WTC11 (cell line): ENCODE data around the gene ERMP1. TPM values are rescaled to one million over a fixed set of nuclear protein-coding genes. Genes with fewer than 3 reads are reported as not detected.

ENCODE experiments used
- ATAC-seq: fragments of 200-7000 bp; cut with Tn5 transposase; 2 replicates; pipeline ENCODE4 v1.10.0; 2021; ENCODE audit warnings: mild to moderate bottlenecking, moderate library complexity
- CTCF ChIA-PET: fragments of 300-600 bp; sonication (Branson Sonifier 250); formaldehyde crosslinking; loops from one replicate; lab custom pipeline; 2021; ENCODE audit warnings: antibody characterized with exemption; lab: Charles Lee
- POLR2A ChIA-PET: fragments of 350-600 bp; sonication (Branson Sonifier 250); formaldehyde crosslinking; loops from one replicate; lab custom pipeline; 2021; ENCODE audit warnings: antibody characterized with exemption; lab: Charles Lee
- DNase-seq: peaks from one replicate; pipeline ENCODE4 v3.0.0; 2021; ENCODE audit warnings: low spot score
- H3K27ac Mint-ChIP-seq: 2 replicates; pipeline ENCODE4 v1.8.0; 2021; ENCODE audit warnings: mixed read lengths
- H3K27me3 Mint-ChIP-seq: 2 replicates; pipeline ENCODE4 v1.8.0; 2021; ENCODE audit warnings: low read depth, mild to moderate bottlenecking, moderate library complexity, mixed read lengths
- H3K36me3 Mint-ChIP-seq: 2 replicates; pipeline ENCODE4 v1.8.0; 2021; ENCODE audit warnings: mixed read lengths
- H3K4me1 Mint-ChIP-seq: 2 replicates; pipeline ENCODE4 v1.8.0; 2022; ENCODE audit warnings: mixed read lengths
- H3K4me3 Mint-ChIP-seq: 2 replicates; pipeline ENCODE4 v1.8.0; 2021; ENCODE audit warnings: mild to moderate bottlenecking, moderate library complexity, mixed read lengths
- H3K9me3 Mint-ChIP-seq: 2 replicates; pipeline ENCODE4 v1.8.0; 2021; ENCODE audit warnings: mixed read lengths
- CBFB ChIP-seq: sonication (generic); formaldehyde crosslinking; IDR thresholded peaks from 2 replicates; pipeline ENCODE4 v1.8.1; 2022; ENCODE audit warnings: mild to moderate bottlenecking, low read depth, missing genetic modification reagents
- CREB1 ChIP-seq: sonication (generic); formaldehyde crosslinking; IDR thresholded peaks from 2 replicates; pipeline ENCODE4 v1.8.0; 2023; ENCODE audit warnings: mild to moderate bottlenecking, missing genetic modification reagents
- ELF4 ChIP-seq: sonication (generic); formaldehyde crosslinking; IDR thresholded peaks from 2 replicates; pipeline ENCODE4 v1.8.1; 2022; ENCODE audit warnings: low read depth, mild to moderate bottlenecking, moderate library complexity, missing genetic modification reagents
- ETV6 ChIP-seq: sonication (generic); formaldehyde crosslinking; IDR thresholded peaks from 2 replicates; pipeline ENCODE4 v1.8.1; 2022; ENCODE audit warnings: mild to moderate bottlenecking, missing genetic modification reagents
- FOXK1 ChIP-seq: sonication (generic); formaldehyde crosslinking; IDR thresholded peaks from 2 replicates; pipeline ENCODE4 v1.8.0; 2022; ENCODE audit warnings: mild to moderate bottlenecking, moderate library complexity, missing genetic modification reagents
- HMGA2 ChIP-seq: fragments of 250-450 bp; sonication (Bioruptor Pico); IDR thresholded peaks from 2 replicates; pipeline ENCODE4 v1.4.0; 2021; ENCODE audit warnings: mild to moderate bottlenecking, moderate library complexity
- JAZF1 ChIP-seq: fragments of 250-450 bp; sonication (Bioruptor Pico); IDR thresholded peaks from 2 replicates; pipeline ENCODE4 v1.9.0; 2021; ENCODE audit warnings: moderate library complexity, mild to moderate bottlenecking, inconsistent platforms
- JUN ChIP-seq: sonication (generic); formaldehyde crosslinking; IDR thresholded peaks from 2 replicates; pipeline ENCODE4 v1.8.0; 2023; ENCODE audit warnings: mild to moderate bottlenecking, missing genetic modification reagents
- NR3C1 ChIP-seq: sonication (generic); formaldehyde crosslinking; conservative IDR thresholded peaks from 2 replicates; pipeline ENCODE4 v1.8.1; 2023; ENCODE audit warnings: low read depth, mild to moderate bottlenecking, missing genetic modification reagents
- OVOL2 ChIP-seq: fragments of 250-450 bp; sonication (Bioruptor Pico); IDR thresholded peaks from 2 replicates; pipeline ENCODE4 v1.9.0; 2021; ENCODE audit warnings: mild to moderate bottlenecking, borderline replicate concordance
- SP1 ChIP-seq: sonication (generic); formaldehyde crosslinking; conservative IDR thresholded peaks from 2 replicates; pipeline ENCODE4 v1.8.1; 2022; ENCODE audit warnings: missing genetic modification reagents
- TCF7 ChIP-seq: sonication (generic); formaldehyde crosslinking; IDR thresholded peaks from 2 replicates; pipeline ENCODE4 v1.8.0; 2022; ENCODE audit warnings: mild to moderate bottlenecking, low read depth, missing genetic modification reagents, moderate library complexity
- ZBTB21 ChIP-seq: sonication (generic); formaldehyde crosslinking; IDR thresholded peaks from 2 replicates; pipeline ENCODE4 v1.8.1; 2023; ENCODE audit warnings: mild to moderate bottlenecking, missing genetic modification reagents, borderline replicate concordance
- ZNF232 ChIP-seq: sonication (generic); formaldehyde crosslinking; IDR thresholded peaks from 2 replicates; pipeline ENCODE4 v1.8.0; 2022; ENCODE audit warnings: mild to moderate bottlenecking, missing genetic modification reagents
- ZNF263 ChIP-seq: sonication (generic); formaldehyde crosslinking; IDR thresholded peaks from 2 replicates; pipeline ENCODE4 v1.8.1; 2022; ENCODE audit warnings: low read depth, mild to moderate bottlenecking, moderate library complexity, missing genetic modification reagents
- ZNF671 ChIP-seq: fragments of 250-450 bp; sonication (Bioruptor Pico); IDR thresholded peaks from 2 replicates; pipeline ENCODE4 v1.8.0; 2021; ENCODE audit warnings: mild to moderate bottlenecking
- total RNA-seq: library from RNA; stranded (reverse); gene quantifications from 3 replicates; pipeline ENCODE4 v1.2.3, GENCODE V29; 2021
- TF ChIP-seq, protein P1 (sequence below): sonication (generic); formaldehyde crosslinking; conservative IDR thresholded peaks from 2 replicates; pipeline ENCODE4 v1.8.1; 2022; ENCODE audit warnings: mild to moderate bottlenecking, missing genetic modification reagents
- TF ChIP-seq, protein P2 (sequence below): sonication (generic); formaldehyde crosslinking; IDR thresholded peaks from 2 replicates; pipeline ENCODE4 v1.8.1; 2022; ENCODE audit warnings: low read depth, missing genetic modification reagents, borderline replicate concordance
- TF ChIP-seq, protein P3 (sequence below): sonication (generic); formaldehyde crosslinking; IDR thresholded peaks from 2 replicates; pipeline ENCODE4 v1.8.0; 2022; ENCODE audit warnings: mild to moderate bottlenecking, missing genetic modification reagents
- TF ChIP-seq, protein P4 (sequence below): sonication (generic); formaldehyde crosslinking; IDR thresholded peaks from 2 replicates; pipeline ENCODE4 v1.8.1; 2023; ENCODE audit warnings: mild to moderate bottlenecking, missing genetic modification reagents, moderate library complexity
- TF ChIP-seq, protein P5 (sequence below): sonication (generic); formaldehyde crosslinking; IDR thresholded peaks from 2 replicates; pipeline ENCODE4 v1.8.1; 2022; ENCODE audit warnings: low read depth, mild to moderate bottlenecking, moderate library complexity, missing genetic modification reagents, borderline replicate concordance
- TF ChIP-seq, protein P6 (sequence below): sonication (generic); formaldehyde crosslinking; IDR thresholded peaks from 2 replicates; pipeline ENCODE4 v1.8.1; 2022; ENCODE audit warnings: mild to moderate bottlenecking, moderate library complexity, missing genetic modification reagents
- TF ChIP-seq, protein P7 (sequence below): sonication (generic); formaldehyde crosslinking; IDR thresholded peaks from 2 replicates; pipeline ENCODE4 v1.8.1; 2022; ENCODE audit warnings: missing genetic modification reagents, borderline replicate concordance
- TF ChIP-seq, protein P8 (sequence below): sonication (generic); formaldehyde crosslinking; IDR thresholded peaks from 2 replicates; pipeline ENCODE4 v1.8.0; 2023; ENCODE audit warnings: missing genetic modification reagents
- TF ChIP-seq, protein P9 (sequence below): sonication (generic); formaldehyde crosslinking; IDR thresholded peaks from 2 replicates; pipeline ENCODE4 v1.8.0; 2022; ENCODE audit warnings: mild to moderate bottlenecking, missing genetic modification reagents

ERMP1 gene
- total RNA-seq, 1 experiment from 2014 or later, result 25.4 TPM

DNA sequence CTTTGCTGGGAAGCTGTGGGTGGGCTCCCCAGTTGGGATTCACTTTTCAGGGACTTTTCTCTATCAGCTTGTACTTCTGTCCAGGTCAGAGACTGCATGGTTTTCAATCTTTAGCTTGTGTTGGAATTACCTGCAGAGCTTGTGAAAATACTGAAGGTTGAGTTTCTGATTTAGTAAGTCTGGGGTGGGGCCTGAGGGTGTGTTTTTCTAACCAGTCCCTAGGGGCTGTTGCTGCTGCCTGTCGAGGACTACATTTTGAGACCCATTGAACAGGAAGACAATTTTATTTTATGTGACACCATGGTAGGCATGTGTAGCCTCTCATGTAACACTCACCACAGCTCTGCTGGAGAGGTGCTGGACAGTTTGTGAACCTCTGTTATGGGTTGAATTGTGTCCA lies 43.1 kb upstream of the ERMP1 start:
- POLR2A ChIA-PET, result no interaction called here
- no peak for ATAC-seq
- peaks cover 7% of the 10 kb centered on the region for H3K9me3 Mint-ChIP-seq
- H3K27me3 Mint-ChIP-seq, result no peaks in the 10 kb centered on the region; the same call in 1 of the 2 replicates
- TF ChIP-seq, protein P1, sequence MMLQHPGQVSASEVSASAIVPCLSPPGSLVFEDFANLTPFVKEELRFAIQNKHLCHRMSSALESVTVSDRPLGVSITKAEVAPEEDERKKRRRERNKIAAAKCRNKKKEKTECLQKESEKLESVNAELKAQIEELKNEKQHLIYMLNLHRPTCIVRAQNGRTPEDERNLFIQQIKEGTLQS, result no peak
- TF ChIP-seq ZBTB21 (CRISPR knock-in tag) (no peak), NR3C1 (CRISPR knock-in tag) (no peak), ETV6 (CRISPR knock-in tag) (no peak), OVOL2 (CRISPR knock-in tag) (no peak), HMGA2 (no peak), SP1 (CRISPR knock-in tag) (no peak), JUN (CRISPR knock-in tag) (no peak), CREB1 (CRISPR knock-in tag) (no peak), ZNF232 (CRISPR knock-in tag) (no peak), FOXK1 (CRISPR knock-in tag) (no peak)
- TF ChIP-seq, protein P2, sequence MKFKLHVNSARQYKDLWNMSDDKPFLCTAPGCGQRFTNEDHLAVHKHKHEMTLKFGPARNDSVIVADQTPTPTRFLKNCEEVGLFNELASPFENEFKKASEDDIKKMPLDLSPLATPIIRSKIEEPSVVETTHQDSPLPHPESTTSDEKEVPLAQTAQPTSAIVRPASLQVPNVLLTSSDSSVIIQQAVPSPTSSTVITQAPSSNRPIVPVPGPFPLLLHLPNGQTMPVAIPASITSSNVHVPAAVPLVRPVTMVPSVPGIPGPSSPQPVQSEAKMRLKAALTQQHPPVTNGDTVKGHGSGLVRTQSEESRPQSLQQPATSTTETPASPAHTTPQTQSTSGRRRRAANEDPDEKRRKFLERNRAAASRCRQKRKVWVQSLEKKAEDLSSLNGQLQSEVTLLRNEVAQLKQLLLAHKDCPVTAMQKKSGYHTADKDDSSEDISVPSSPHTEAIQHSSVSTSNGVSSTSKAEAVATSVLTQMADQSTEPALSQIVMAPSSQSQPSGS (CRISPR knock-in tag), result no peak
- TF ChIP-seq, protein P3, sequence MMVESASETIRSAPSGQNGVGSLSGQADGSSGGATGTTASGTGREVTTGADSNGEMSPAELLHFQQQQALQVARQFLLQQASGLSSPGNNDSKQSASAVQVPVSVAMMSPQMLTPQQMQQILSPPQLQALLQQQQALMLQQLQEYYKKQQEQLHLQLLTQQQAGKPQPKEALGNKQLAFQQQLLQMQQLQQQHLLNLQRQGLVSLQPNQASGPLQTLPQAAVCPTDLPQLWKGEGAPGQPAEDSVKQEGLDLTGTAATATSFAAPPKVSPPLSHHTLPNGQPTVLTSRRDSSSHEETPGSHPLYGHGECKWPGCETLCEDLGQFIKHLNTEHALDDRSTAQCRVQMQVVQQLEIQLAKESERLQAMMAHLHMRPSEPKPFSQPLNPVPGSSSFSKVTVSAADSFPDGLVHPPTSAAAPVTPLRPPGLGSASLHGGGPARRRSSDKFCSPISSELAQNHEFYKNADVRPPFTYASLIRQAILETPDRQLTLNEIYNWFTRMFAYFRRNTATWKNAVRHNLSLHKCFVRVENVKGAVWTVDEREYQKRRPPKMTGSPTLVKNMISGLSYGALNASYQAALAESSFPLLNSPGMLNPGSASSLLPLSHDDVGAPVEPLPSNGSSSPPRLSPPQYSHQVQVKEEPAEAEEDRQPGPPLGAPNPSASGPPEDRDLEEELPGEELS (CRISPR knock-in tag), result no peak
- TF ChIP-seq, protein P4, sequence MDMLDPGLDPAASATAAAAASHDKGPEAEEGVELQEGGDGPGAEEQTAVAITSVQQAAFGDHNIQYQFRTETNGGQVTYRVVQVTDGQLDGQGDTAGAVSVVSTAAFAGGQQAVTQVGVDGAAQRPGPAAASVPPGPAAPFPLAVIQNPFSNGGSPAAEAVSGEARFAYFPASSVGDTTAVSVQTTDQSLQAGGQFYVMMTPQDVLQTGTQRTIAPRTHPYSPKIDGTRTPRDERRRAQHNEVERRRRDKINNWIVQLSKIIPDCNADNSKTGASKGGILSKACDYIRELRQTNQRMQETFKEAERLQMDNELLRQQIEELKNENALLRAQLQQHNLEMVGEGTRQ (CRISPR knock-in tag), result no peak
- TF ChIP-seq, all 79 proteins: peak for 0
- Mint-ChIP-seq H3K27ac (no peak overlapping the region), H3K4me1 (peaks cover 5% of the 10 kb centered on the region; the same call in 1 of the 2 replicates), H3K4me3 (no peak overlapping the region), H3K36me3 (no peaks in the 10 kb centered on the region)
- CTCF ChIA-PET, result interaction anchor here (0.7 to 1.8 kb wide), 3 partner anchors 10 to 430 kb away, joined by 3 to 17 read pairs (median 5); no protein-coding TSS in a partner anchor
- DNase-seq, result no peak

DNA sequence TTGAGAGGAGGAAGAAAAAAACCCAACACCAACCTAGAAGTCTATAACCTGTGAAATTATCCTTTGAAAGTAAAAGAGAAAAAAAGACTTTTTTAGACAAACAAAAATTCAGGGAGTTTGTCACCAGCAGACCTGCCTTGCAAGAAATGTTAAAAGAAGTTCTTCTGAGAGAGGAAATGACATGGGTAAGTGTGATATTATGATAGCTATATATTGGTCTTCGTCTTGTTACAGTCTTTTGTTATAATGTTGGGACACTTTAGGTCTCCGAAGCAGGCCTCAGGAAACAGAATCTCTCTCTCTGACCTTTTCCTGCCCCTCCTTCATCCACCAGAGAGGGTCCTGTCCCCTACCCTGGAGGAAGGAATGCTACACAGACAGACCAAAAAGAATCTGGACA lies 41.1 kb upstream of the ERMP1 start:
- Mint-ChIP-seq H3K9me3 (peaks cover 7% of the 10 kb centered on the region), H3K27ac (no peak overlapping the region), H3K4me1 (peaks cover 5% of the 10 kb centered on the region; the same call in 1 of the 2 replicates), H3K4me3 (no peak overlapping the region), H3K27me3 (peaks cover 4% of the 10 kb centered on the region), H3K36me3 (no peaks in the 10 kb centered on the region)
- TF ChIP-seq, protein P5, sequence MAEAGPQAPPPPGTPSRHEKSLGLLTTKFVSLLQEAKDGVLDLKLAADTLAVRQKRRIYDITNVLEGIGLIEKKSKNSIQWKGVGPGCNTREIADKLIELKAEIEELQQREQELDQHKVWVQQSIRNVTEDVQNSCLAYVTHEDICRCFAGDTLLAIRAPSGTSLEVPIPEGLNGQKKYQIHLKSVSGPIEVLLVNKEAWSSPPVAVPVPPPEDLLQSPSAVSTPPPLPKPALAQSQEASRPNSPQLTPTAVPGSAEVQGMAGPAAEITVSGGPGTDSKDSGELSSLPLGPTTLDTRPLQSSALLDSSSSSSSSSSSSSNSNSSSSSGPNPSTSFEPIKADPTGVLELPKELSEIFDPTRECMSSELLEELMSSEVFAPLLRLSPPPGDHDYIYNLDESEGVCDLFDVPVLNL, result no peak
- TF ChIP-seq ELF4 (CRISPR knock-in tag), result no peak
- TF ChIP-seq, protein P6, sequence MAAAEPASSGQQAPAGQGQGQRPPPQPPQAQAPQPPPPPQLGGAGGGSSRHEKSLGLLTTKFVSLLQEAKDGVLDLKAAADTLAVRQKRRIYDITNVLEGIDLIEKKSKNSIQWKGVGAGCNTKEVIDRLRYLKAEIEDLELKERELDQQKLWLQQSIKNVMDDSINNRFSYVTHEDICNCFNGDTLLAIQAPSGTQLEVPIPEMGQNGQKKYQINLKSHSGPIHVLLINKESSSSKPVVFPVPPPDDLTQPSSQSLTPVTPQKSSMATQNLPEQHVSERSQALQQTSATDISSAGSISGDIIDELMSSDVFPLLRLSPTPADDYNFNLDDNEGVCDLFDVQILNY, result no peak
- TF ChIP-seq ZNF263 (CRISPR knock-in tag), result no peak
- TF ChIP-seq, protein P7, sequence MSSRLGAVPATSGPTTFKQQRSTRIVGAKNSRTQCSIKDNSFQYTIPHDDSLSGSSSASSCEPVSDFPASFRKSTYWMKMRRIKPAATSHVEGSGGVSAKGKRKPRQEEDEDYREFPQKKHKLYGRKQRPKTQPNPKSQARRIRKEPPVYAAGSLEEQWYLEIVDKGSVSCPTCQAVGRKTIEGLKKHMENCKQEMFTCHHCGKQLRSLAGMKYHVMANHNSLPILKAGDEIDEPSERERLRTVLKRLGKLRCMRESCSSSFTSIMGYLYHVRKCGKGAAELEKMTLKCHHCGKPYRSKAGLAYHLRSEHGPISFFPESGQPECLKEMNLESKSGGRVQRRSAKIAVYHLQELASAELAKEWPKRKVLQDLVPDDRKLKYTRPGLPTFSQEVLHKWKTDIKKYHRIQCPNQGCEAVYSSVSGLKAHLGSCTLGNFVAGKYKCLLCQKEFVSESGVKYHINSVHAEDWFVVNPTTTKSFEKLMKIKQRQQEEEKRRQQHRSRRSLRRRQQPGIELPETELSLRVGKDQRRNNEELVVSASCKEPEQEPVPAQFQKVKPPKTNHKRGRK (CRISPR knock-in tag), result no peak
- no peak for TF ChIP-seq CBFB
- TF ChIP-seq, protein P8, sequence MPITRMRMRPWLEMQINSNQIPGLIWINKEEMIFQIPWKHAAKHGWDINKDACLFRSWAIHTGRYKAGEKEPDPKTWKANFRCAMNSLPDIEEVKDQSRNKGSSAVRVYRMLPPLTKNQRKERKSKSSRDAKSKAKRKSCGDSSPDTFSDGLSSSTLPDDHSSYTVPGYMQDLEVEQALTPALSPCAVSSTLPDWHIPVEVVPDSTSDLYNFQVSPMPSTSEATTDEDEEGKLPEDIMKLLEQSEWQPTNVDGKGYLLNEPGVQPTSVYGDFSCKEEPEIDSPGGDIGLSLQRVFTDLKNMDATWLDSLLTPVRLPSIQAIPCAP (CRISPR knock-in tag), result no peak
- no peak for TF ChIP-seq TCF7 (CRISPR knock-in tag)
- no peak for TF ChIP-seq JAZF1 (CRISPR knock-in tag)
- TF ChIP-seq ZNF671 (CRISPR knock-in tag), result no peak
- TF ChIP-seq, protein P1, result no peak
- TF ChIP-seq, protein P9, sequence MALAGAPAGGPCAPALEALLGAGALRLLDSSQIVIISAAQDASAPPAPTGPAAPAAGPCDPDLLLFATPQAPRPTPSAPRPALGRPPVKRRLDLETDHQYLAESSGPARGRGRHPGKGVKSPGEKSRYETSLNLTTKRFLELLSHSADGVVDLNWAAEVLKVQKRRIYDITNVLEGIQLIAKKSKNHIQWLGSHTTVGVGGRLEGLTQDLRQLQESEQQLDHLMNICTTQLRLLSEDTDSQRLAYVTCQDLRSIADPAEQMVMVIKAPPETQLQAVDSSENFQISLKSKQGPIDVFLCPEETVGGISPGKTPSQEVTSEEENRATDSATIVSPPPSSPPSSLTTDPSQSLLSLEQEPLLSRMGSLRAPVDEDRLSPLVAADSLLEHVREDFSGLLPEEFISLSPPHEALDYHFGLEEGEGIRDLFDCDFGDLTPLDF (CRISPR knock-in tag), result no peak
- TF ChIP-seq CREB1 (CRISPR knock-in tag), result no peak
- POLR2A ChIA-PET, result no interaction called here
- ATAC-seq (no peak), DNase-seq (no peak)
- CTCF ChIA-PET, result interaction anchor here (1.4 kb wide), 1 partner anchor 12 kb away, joined by 5 read pairs; no protein-coding TSS in a partner anchor
